ENCODE results near the gene TMEM168.
"Not testable (repeated sequence)": the region's sequence is repeated elsewhere in the genome, so short reads cannot be mapped to it uniquely, and the experiment has no call there.

Gene TMEM168

GRCh38 chr7:112745635-112746034 lies 44.6 kb downstream of the TMEM168 start:
- TF ChIP-seq CTCF (conservative IDR thresholded peaks at IDR 0.05; ENCODE audit: low read depth, low read length) = no peak
- DNase-seq (ENCODE audit: low read depth) = no peak
- H3K4me3 ChIP-seq (ENCODE audit: low read length) = no peak overlapping the region

DNA sequence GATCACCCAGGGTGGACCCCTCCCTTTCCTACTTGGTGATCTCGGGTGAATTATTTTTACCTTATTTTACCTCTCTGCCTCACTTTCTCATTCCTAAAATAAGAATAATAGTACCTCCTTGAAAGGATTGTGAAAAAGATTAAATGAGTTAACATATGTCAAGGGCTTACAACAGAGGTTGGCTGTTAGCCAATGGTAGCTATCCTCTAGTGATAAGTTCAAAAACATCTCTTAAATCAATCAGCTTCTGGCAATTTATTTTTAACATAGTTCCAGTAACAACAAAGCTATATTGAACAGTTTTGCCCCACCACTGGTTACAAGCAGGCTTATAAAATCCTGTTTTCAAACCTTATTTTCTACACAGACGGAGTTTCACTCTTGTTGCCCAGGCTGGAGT lies 45.4 kb downstream of the TMEM168 start:
- TF ChIP-seq CTCF (conservative IDR thresholded peaks at IDR 0.05; ENCODE audit: low read depth, low read length) = no peak
- no peak overlapping the region for H3K4me3 ChIP-seq (ENCODE audit: low read length)
- no peak for DNase-seq (ENCODE audit: low read depth)

- no peak for TF ChIP-seq CTCF (conservative IDR thresholded peaks at IDR 0.05; ENCODE audit: low read depth, low read length)
- no peak for DNase-seq (ENCODE audit: low read depth)
- H3K4me3 ChIP-seq (ENCODE audit: low read length) = no peak overlapping the region
Measured at GRCh38 chr7:112743811-112744210, 46.4 kb downstream of the TMEM168 start.

DNA sequence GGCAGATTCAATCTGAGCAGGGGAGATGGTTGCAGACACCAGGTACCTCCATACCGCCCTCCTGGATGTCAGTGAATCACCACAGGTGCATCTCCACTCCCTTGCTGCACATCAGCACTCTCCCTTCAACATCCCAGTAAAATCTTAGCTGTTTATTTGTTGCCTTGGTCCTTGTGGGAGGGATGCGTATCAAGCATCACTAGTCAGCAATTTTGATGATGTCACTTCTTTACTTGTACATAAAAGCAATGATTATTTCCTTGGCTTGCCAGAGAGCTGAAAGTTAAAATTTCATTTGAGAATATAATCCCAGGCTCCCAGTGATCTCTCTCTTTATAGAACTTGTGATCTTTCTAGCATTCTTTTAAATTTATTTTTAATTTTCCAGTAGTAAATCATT lies 49.5 kb downstream of the TMEM168 start:
- TF ChIP-seq CTCF (conservative IDR thresholded peaks at IDR 0.05; ENCODE audit: low read depth, low read length) = no peak
- no peak for DNase-seq (ENCODE audit: low read depth)
- H3K4me3 ChIP-seq (ENCODE audit: low read length) = no peak overlapping the region

GRCh38 chr7:112739436-112740180 lies 50.6 kb downstream of the TMEM168 start:
- no peak for DNase-seq (ENCODE audit: low read depth)
- no peak overlapping the region for H3K4me3 ChIP-seq (ENCODE audit: low read length)
- no peak for TF ChIP-seq CTCF (conservative IDR thresholded peaks at IDR 0.05; ENCODE audit: low read depth, low read length)

GRCh38 chr7:112735261-112735660 lies 54.9 kb downstream of the TMEM168 start:
- no peak overlapping the region for H3K4me3 ChIP-seq (ENCODE audit: low read length)
- no peak for TF ChIP-seq CTCF (conservative IDR thresholded peaks at IDR 0.05; ENCODE audit: low read depth, low read length)
- DNase-seq (ENCODE audit: low read depth) = no peak

DNA sequence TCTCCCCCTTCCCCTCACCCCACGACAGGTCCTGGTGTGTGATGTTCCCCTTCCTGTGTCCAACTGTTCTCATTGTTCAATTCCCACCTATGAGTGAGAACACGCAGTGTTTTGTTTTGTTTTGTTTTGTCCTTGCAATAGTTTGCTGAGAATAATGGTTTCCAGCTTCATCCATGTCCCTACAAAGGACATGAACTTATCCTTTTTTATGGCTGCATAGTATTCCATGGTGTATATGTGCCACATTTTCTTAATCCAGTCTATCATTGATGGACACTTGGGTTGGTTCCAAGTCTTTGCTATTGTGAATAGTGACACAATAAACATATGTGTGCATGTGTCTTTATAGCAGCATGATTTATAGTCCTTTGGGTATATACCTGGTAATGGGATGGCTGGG lies 58.9 kb downstream of the TMEM168 start:
- not testable (repeated sequence) for H3K4me3 ChIP-seq (ENCODE audit: low read length); DNase-seq (ENCODE audit: low read depth)
